H1 (cell line): ENCODE data around the gene DPH6. TPM values are rescaled to one million over a fixed set of nuclear protein-coding genes. Genes with fewer than 3 reads are reported as not detected.

Experiments used
- CHD7 ChIP-seq: fragments of 300-600 bp; sonication (generic); IDR thresholded peaks from 2 replicates; pipeline ENCODE4 v1.7.1; 2012; ENCODE audit warnings: low read length, moderate library complexity, mild to moderate bottlenecking, inconsistent platforms; ENCODE audit not compliant: insufficient replicate concordance
- E2F6 ChIP-seq: IDR thresholded peaks from 2 replicates; pipeline ENCODE4 v1.6.1; 2012; ENCODE audit warnings: inconsistent platforms
- GABPA ChIP-seq: IDR thresholded peaks from 2 replicates; pipeline ENCODE4 v1.6.1; 2011; ENCODE audit warnings: mild to moderate bottlenecking, low read length, moderate library complexity, borderline replicate concordance; ENCODE audit not compliant: insufficient read depth
- HDAC6 ChIP-seq: IDR thresholded peaks from one replicate; pipeline ENCODE4 v1.7.1; 2012; ENCODE audit warnings: low read depth, mild to moderate bottlenecking, inconsistent platforms, low read length, moderate library complexity
- JUN ChIP-seq: IDR thresholded peaks from 2 replicates; pipeline ENCODE4 v1.6.1; 2011; ENCODE audit warnings: low read depth, mild to moderate bottlenecking, improper control_type of control experiment, low read length
- RNF2 ChIP-seq: fragments of 200-900, 300-1000 bp; sonication (generic); IDR thresholded peaks from 2 replicates; pipeline ENCODE4 v1.7.1; 2016; ENCODE audit warnings: borderline replicate concordance, low read depth, mild to moderate bottlenecking, antibody characterized with exemption, low read length; ENCODE audit not compliant: poor library complexity, severe bottlenecking; ENCODE audit errors: missing control alignments
- TAF7 ChIP-seq: optimal IDR thresholded peaks from 2 replicates; pipeline ENCODE3; 2011; ENCODE audit warnings: low read depth, mild to moderate bottlenecking, inconsistent platforms, low read length, moderate library complexity, borderline replicate concordance
- TBP ChIP-seq: IDR thresholded peaks from 2 replicates; pipeline ENCODE4 v1.6.1; 2011; ENCODE audit warnings: low read depth, low read length, improper control_type of control experiment
- polyA plus RNA-seq, 7 experiments: library from polyadenylated mRNA; depleted of rRNA in 3 of 7; stranded (reverse) in 5 of 7; unstranded in 2 of 7; fragments of >200 nt in 5 of 7; fragments of 200-250 nt in 2 of 7; gene quantifications; 1 replicate in 5 of 7; 2 replicates in 1 of 7; 4 replicates in 1 of 7; pipeline versions ENCODE4 v1.2.1 to v1.2.3, GENCODE V29; 2011 to 2013; ENCODE audit warnings: missing spikeins in 2 of 7, mixed read lengths in 2 of 7
- total RNA-seq: library from RNA; stranded (reverse); fragmentation: NEBNext Ultra II Directional; extraction: Animal tissue kit (Norgen Biotek cat#: 25700); gene quantifications from 2 replicates; pipeline ENCODE4 v1.2.1, GENCODE V29; 2021

Gene DPH6
- total and polyA plus RNA-seq, 2 of the 8 experiments (the other 6 are each of a cell fraction or from before 2014, with no cell fraction given), result 21.6 to 30.5 TPM

- no peak for TF ChIP-seq CHD7
- no peak for TF ChIP-seq TBP
- no peak for TF ChIP-seq E2F6
- TF ChIP-seq RNF2, result no peak
- TF ChIP-seq JUN, result no peak
- no peak for TF ChIP-seq HDAC6
- TF ChIP-seq GABPA, result no peak
- no peak for TF ChIP-seq TAF7
Measured at GRCh38 chr15:35479423-35479822, 66.5 kb downstream of the DPH6 start (continued).
